Mucosa of rectum (tissue), 2 donors: ENCODE results near the gene C1GALT1.
"Not testable (repeated sequence)": the region's sequence is repeated elsewhere in the genome, so short reads cannot be mapped to it uniquely, and the experiment has no call there.

ENCODE experiments used
- H3K27ac ChIP-seq, 2 donors: one replicate each; pipeline ENCODE4 v1.7.0; 2013; ENCODE audit warnings: inconsistent platforms in 2 of 2, low read depth in 2 of 2, low read length in 2 of 2
- H3K27me3 ChIP-seq, 2 donors: one replicate each; pipeline ENCODE4 v1.7.0; 2013; ENCODE audit warnings: low read length in 2 of 2; ENCODE audit not compliant: control insufficient read depth in 2 of 2, insufficient read depth in 2 of 2
- H3K36me3 ChIP-seq, 2 donors: one replicate each; pipeline ENCODE4 v1.7.0; 2013; ENCODE audit warnings: low read length in 2 of 2; ENCODE audit not compliant: control insufficient read depth in 2 of 2, insufficient read depth in 2 of 2
- H3K4me1 ChIP-seq, 2 donors: one replicate each; pipeline ENCODE4 v1.7.0; 2013; ENCODE audit warnings: low read length in 2 of 2, mild to moderate bottlenecking in 1 of 2; ENCODE audit not compliant: control insufficient read depth in 2 of 2, insufficient read depth in 2 of 2
- H3K4me3 ChIP-seq, 2 donors: one replicate each; pipeline ENCODE4 v1.7.0; 2013; ENCODE audit warnings: low read length in 2 of 2
- H3K9ac ChIP-seq, 2 donors: one replicate each; pipeline ENCODE4 v1.7.0; 2013; ENCODE audit warnings: low read length in 2 of 2, low read depth in 1 of 2, mild to moderate bottlenecking in 1 of 2
- H3K9me3 ChIP-seq, 2 donors: one replicate each; pipeline ENCODE4 v1.7.0; 2013; ENCODE audit warnings: low read length in 2 of 2; ENCODE audit not compliant: control insufficient read depth in 2 of 2
- donor health status: healthy.
- donor health status: Normal muscosa, but diverticular disease.

The C1GALT1 gene

GRCh38 chr7:7182156-7183060, at the start of gene C1GALT1:
C1GALT1 (plus strand) TSS chr7:7182544; CDS start chr7:7234320, 51,776 bp downstream.
- Histone ChIP-seq H3K27ac (peak within 1 kb of the TSS; percentile 98 to 99), H3K4me3 (peak within 1 kb of the TSS; percentile 94 to 96), H3K27me3 (no peaks in the 10 kb centered on the region), H3K9ac (peak within 1 kb of the TSS; percentile 95 to 97), H3K4me1 (peaks cover 4 to 5% of the 10 kb centered on the region in 2 donors), H3K9me3 (no peaks in the 10 kb centered on the region), H3K36me3 (no peaks in the 10 kb centered on the region)

- Histone ChIP-seq H3K4me1 (peaks cover 3 to 8% of the 10 kb centered on the region in 2 donors), H3K9me3 (no peaks in the 10 kb centered on the region), H3K27me3 (no peaks in the 10 kb centered on the region), H3K27ac (no peak overlapping the region), H3K9ac (no peak overlapping the region), H3K36me3 (no peaks in the 10 kb centered on the region), H3K4me3 (no peak overlapping the region)
Measured at GRCh38 chr7:7134046-7134445, 48.3 kb upstream of the C1GALT1 start.

DNA sequence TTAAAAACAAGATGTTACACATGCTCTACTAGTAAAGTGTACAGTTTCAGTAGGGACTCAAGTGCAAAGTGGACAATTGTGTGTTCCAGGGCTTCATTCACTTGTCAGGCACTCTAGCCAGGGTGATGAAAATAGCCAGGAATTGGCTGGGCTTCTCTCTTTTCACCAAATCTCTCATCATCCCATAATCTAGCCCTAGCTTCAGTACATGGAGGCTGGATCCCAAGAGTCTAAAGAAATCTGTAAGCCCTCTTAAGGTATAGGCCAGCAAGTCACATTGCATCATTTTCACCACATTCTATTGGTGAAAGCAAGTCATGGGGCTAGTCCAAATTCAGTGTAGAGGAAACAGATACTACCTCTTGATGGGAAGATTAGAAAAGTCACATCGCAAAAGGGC, 47.3 kb upstream of the C1GALT1 start:
- H3K9ac ChIP-seq = no peak overlapping the region
- no peak overlapping the region for H3K27ac ChIP-seq
- no peaks in the 10 kb centered on the region for H3K36me3 ChIP-seq
- peaks cover 3 to 8% of the 10 kb centered on the region in 2 donors for H3K4me1 ChIP-seq
- H3K27me3 ChIP-seq = no peaks in the 10 kb centered on the region
- H3K9me3 ChIP-seq = no peaks in the 10 kb centered on the region
- H3K4me3 ChIP-seq = no peak overlapping the region

DNA sequence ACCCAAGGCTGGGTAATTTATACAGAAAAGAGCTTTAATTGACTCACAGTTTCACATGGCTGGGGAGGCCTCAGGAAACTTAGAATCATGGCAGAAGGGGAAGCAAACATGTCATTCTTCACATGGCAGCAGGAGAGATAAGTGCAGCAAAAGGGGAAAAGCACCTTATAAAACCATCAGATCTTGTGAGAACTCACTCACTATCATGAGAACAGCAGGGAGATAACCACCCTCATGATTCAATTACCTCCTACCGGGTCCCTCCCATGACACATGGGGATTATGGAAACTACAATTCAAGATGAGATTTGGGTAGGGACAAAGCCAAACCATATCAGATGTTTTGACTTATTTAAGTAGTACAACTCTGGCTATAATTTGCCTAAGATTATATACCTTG, 46.4 kb upstream of the C1GALT1 start:
- H3K27ac ChIP-seq, H3K4me3 ChIP-seq, H3K4me1 ChIP-seq: not testable (repeated sequence)

DNA sequence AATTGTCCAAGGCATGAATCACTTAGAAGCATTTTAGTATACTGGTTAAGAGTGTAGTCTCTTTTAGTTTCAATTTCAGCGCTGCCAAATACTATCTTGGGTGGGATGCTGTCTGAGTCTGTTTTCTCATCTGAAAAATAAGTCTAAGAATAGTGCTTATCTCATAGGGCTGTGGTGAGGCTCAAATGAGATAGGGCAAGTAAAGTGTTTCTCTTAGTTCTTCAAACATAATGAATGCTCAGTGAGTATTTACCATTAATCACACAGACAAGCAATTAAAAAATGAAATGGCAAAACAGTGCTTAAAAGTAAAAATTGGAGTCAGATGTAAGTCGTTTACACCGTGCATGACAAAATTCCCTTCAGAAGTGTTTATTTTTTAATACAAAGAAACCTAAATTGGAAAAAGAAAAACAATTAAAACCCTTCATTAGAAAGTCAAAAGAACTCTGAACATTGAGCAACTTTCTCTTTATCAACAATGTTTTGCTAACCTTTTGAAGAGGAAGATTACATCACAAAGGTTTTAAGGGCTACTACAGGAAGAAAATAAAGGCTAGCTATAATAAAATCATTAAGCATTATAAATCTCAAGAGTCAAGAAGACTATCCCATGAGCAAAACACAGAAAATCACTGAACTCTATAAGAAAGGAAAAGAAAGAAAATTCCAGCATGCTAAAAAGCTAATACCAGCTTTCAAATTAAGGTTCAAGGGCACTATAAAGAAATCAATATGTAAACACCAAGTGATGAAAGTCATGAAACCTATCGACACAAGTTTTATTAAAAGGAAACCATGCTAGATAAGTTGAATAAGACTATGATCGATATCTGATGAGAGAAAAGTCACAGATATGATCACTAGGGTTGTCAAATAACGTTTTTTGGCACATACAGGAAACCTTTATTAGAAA, 45.6 kb upstream of the C1GALT1 start:
- H3K27ac ChIP-seq = no peak overlapping the region

More for the DNA sequence above, 46.4 kb upstream of the C1GALT1 start:
- H3K9me3 ChIP-seq, H3K9ac ChIP-seq, H3K36me3 ChIP-seq, H3K27me3 ChIP-seq: not testable (repeated sequence)

DNA sequence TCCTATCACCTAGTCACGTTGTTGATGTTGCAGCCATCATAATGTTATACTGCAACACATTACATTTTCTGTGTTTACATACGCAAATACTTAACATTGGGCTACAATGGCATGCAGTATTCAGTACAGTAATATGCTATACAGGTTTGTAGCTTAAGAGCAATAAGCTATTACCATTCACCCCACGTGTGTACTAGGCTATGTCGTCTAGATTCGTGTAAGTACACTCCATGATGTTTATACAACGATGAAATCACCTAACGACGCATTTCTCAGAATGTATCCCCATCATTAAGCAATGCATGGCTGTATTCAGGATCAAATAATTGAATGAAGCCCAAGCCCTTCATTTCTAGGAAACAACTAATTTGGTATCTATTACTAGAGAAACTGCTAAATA, 43.4 kb upstream of the C1GALT1 start:
- Histone ChIP-seq H3K27me3 (no peaks in the 10 kb centered on the region), H3K9me3 (no peaks in the 10 kb centered on the region), H3K4me3 (no peak overlapping the region), H3K4me1 (peaks cover 3 to 5% of the 10 kb centered on the region in 2 donors), H3K9ac (no peak overlapping the region), H3K27ac (no peak overlapping the region), H3K36me3 (no peaks in the 10 kb centered on the region)

More for the DNA sequence above, 45.6 kb upstream of the C1GALT1 start:
- H3K9me3 ChIP-seq = no peaks in the 10 kb centered on the region
- H3K27me3 ChIP-seq = no peaks in the 10 kb centered on the region
- H3K36me3 ChIP-seq = no peaks in the 10 kb centered on the region
- no peak overlapping the region for H3K9ac ChIP-seq
- peaks cover 3 to 8% of the 10 kb centered on the region in 2 donors for H3K4me1 ChIP-seq
- no peak overlapping the region for H3K4me3 ChIP-seq

- not testable (repeated sequence) for H3K27ac ChIP-seq, H3K9me3 ChIP-seq, H3K36me3 ChIP-seq, H3K9ac ChIP-seq, H3K4me3 ChIP-seq, H3K4me1 ChIP-seq, H3K27me3 ChIP-seq
Measured at GRCh38 chr7:7143404-7143803, 38.9 kb upstream of the C1GALT1 start.

DNA sequence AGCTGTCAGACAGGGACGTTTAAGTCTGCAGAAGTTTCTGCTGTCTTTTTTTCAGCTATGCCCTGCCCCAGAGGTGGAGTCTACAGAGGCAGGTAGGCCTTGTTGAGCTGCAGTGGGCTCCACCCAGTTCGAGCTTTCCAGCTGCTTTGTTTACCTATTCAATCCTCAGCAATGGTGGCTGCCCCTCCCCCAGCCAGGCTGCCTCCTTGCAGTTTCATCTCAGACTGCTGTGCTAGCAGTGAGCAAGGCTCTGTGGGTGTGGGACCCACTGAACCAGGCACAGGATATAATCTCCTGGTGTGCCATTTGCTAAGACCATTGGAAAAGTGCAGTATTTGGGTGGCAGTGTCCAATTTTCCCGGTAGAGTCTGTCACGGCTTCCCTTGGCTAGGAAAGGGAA, 37.2 kb upstream of the C1GALT1 start:
- H3K36me3 ChIP-seq, H3K9ac ChIP-seq, H3K27ac ChIP-seq, H3K4me1 ChIP-seq, H3K4me3 ChIP-seq, H3K9me3 ChIP-seq, H3K27me3 ChIP-seq: not testable (repeated sequence)

DNA sequence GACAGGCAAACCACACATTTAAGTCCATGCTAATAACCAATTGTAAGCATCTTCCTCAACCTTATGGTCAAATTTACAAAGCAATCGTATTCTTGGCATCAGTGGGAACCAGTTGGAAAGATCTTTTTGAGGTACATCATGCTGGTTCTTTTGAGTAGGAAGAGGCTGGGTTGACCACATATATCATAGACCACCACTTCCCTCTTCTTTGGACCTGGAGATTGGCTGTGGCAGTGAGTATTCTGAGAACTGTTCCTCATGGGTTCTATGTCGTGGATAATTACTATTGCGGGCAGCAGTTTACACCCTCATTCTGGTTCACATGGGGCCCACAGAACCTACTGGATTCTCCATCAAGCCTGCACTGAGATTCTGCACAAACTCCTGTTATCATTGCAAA, 35.5 kb upstream of the C1GALT1 start:
- Histone ChIP-seq H3K36me3 (no peaks in the 10 kb centered on the region), H3K27me3 (no peaks in the 10 kb centered on the region), H3K9ac (no peak overlapping the region), H3K4me3 (no peak overlapping the region), H3K4me1 (no peaks in the 10 kb centered on the region), H3K27ac (no peak overlapping the region), H3K9me3 (no peaks in the 10 kb centered on the region)
